Right renal cortex interstitium (tissue), 3 donors: ENCODE data around the gene TMOD3. TPM values are rescaled to one million over a fixed set of nuclear protein-coding genes. Genes with fewer than 3 reads are reported as not detected.

Source experiments
- polyA plus RNA-seq, 3 donors: library from polyadenylated mRNA; unstranded; fragments of 120-200 nt; gene quantifications; one replicate each; pipeline ENCODE4 v1.2.1, GENCODE V29; 2013; ENCODE audit not compliant: insufficient read length in 3 of 3

TMOD3 gene
- polyA plus RNA-seq, 3 donors: 53.4 to 56.1 (median 54.1) TPM

Other genes with a start within 250 kb of the TMOD3 start
- 10 to 100 TPM; 49.2 to 55.5 (median 50.7) TPM for gene DMXL2, start 206.9 kb upstream of the TMOD3 start, polyA plus RNA-seq
- under 1 TPM in 2 of 3 donors, not detected in 1; 0.06 to 0.10 TPM for gene SCG3, start 148.2 kb upstream of the TMOD3 start, polyA plus RNA-seq
- gene LYSMD2, start 92.0 kb upstream of the TMOD3 start, polyA plus RNA-seq: 1 to 10 TPM; 4.6 to 5.5 (median 5.4) TPM
- gene TMOD2, start 78.1 kb upstream of the TMOD3 start, polyA plus RNA-seq: 1 to 10 TPM; 4.0 to 4.6 (median 4.1) TPM
- 10 to 100 TPM; 39.7 to 42.9 (median 40.9) TPM for gene LEO1, start 142.1 kb downstream of the TMOD3 start, polyA plus RNA-seq
- 10 to 100 TPM; 41.1 to 45.7 (median 42.0) TPM for gene MAPK6, start 189.6 kb downstream of the TMOD3 start, polyA plus RNA-seq